Heart left ventricle (tissue), 16 donors: ENCODE results near the gene STIM1. TPM values are rescaled to one million over a fixed set of nuclear protein-coding genes. Genes with fewer than 3 reads are reported as not detected.

Experiments
- ATAC-seq, 4 donors: fragments of 200-7000 bp; cut with Tn5 transposase; one replicate each; pipeline ENCODE4 v1.9.1; 2020 to 2022; ENCODE audit warnings: moderate library complexity in 4 of 4, mild to moderate bottlenecking in 3 of 4, moderate number of reproducible peaks in 1 of 4
- DNase-seq, 5 donors: peaks; one replicate each; pipeline ENCODE4 v3.0.0-alpha.2; 2020
- H3K27ac ChIP-seq, 12 donors: fragments of 200-600 bp; sonication (generic) in 4 of 12; one replicate each; pipeline versions ENCODE4 v1.5.0 to v1.8.0; 2016 to 2022; ENCODE audit warnings: mild to moderate bottlenecking in 2 of 12
- H3K27me3 ChIP-seq, 9 donors: fragments of 200-600 bp; sonication (generic) in 2 of 9; one replicate each; pipeline versions ENCODE4 v1.5.1 to v1.8.0; 2016 to 2022; ENCODE audit warnings: mild to moderate bottlenecking in 3 of 9
- H3K36me3 ChIP-seq, 9 donors: fragments of 200-600 bp; sonication (generic) in 2 of 9; one replicate each; pipeline versions ENCODE4 v1.5.0 to v1.8.0; 2018 to 2022; ENCODE audit warnings: mild to moderate bottlenecking in 2 of 9
- H3K4me1 ChIP-seq, 12 donors: fragments of 200-600 bp; sonication (generic) in 4 of 12; one replicate each; pipeline versions ENCODE4 v1.5.0 to v1.8.0; 2016 to 2022; ENCODE audit warnings: mild to moderate bottlenecking in 3 of 12
- H3K4me3 ChIP-seq, 12 donors: fragments of 200-600 bp; sonication (generic) in 4 of 12; one replicate each; pipeline versions ENCODE4 v1.5.0 to v1.8.0; 2017 to 2022; ENCODE audit warnings: mild to moderate bottlenecking in 9 of 12, moderate library complexity in 4 of 12
- H3K9me3 ChIP-seq, 12 donors: fragments of 200-600 bp; sonication (generic) in 4 of 12; one replicate each; pipeline versions ENCODE4 v1.5.0 to v1.8.0; 2016 to 2022; ENCODE audit warnings: mild to moderate bottlenecking in 1 of 12
- CTCF ChIP-seq, 12 donors: fragments of 200-600 bp; sonication (generic) in 4 of 12; IDR thresholded peaks; one replicate each; pipeline versions ENCODE4 v1.5.0 to v1.8.0; 2018 to 2022; ENCODE audit warnings: antibody characterized with exemption in 12 of 12, mild to moderate bottlenecking in 5 of 12
- POLR2A ChIP-seq, 2 donors: fragments of 450-650 bp; IDR thresholded peaks; one replicate each; pipeline ENCODE4 v1.6.1; 2017; ENCODE audit warnings: antibody characterized with exemption in 2 of 2, mild to moderate bottlenecking in 2 of 2, moderate library complexity in 2 of 2
- WGBS, 4 donors: extraction: QIAGEN DNeasy Blood & Tissue Kit in 2 of 4; methylation state at CpG; one replicate each; pipeline versions ENCODE4 v1.1.5 to v1.1.7; 2013 to 2018; 5-methylcytosine and 5-hydroxymethylcytosine counted together
- intact Hi-C, 10 donors: fragments of 100-400 bp; cut with DNase I; formaldehyde crosslinking; loops; one replicate each; pipeline versions ENCODE4 v1.11.1 to v1.14.2; 2022
- polyA plus RNA-seq, 2 donors: library from polyadenylated mRNA; stranded (reverse); fragments of 200-250 nt; gene quantifications; one replicate each; pipeline ENCODE4 v1.2.3, GENCODE V29; 2013
- total RNA-seq, 9 donors: library from RNA; depleted of rRNA in 2 of 9; stranded (reverse); fragments of >200 nt in 2 of 9; fragmentation: NEBNext Ultra II Directional in 3 of 9; extraction: Animal tissue kit (Norgen Biotek cat#: 25700) in 3 of 9; gene quantifications; one replicate each; pipeline versions ENCODE4 v1.1.0 to v1.2.4, GENCODE V29; 2016 to 2023
- donor health status: ischemic (EF 13 %, LVEDD 7.1; RV severe dilation, severe dysfunction).
- donor health status: healthy with polysubstance abuse.
- donor health status: DM: no; HTN: yes; CAD: no.
- donor health status: DM: no; HTN: no; CAD: no.
- donor health status: ischemic (EF 25% LVEDD 6.9; RV normal size, moderate dysfunction).
- donor health status: ischemic (EF 25% LVEDD 5.7; RV mildly dilated, moderate dysfunction).
- donor health status: healthy.
- donor health status: DM: yes; HTN: yes; CAD: no.
- donor health status: ischemic (EF 35%, LVEDD 5.7; RV mildly dilated, moderate dysfunction).
- donor health status: nonischemic (EF 11% LVEDD 7.7; RV severe dilation, severe dysfunction).
- donor health status: DM: yes; HTN: yes; CAD: no.
- donor health status: PGD.
- donor health status: ischemic (EF 29% LVEDD 5.4; RV normal size, mild dysfunction).
- donor health status: nonischemic (EF 23%, LVEDD 6.1; RV moderate dilation, normal function).

STIM1 gene
- total and polyA plus RNA-seq, 11 donors = 13.2 to 42.9 (median 28.9) TPM

DNA sequence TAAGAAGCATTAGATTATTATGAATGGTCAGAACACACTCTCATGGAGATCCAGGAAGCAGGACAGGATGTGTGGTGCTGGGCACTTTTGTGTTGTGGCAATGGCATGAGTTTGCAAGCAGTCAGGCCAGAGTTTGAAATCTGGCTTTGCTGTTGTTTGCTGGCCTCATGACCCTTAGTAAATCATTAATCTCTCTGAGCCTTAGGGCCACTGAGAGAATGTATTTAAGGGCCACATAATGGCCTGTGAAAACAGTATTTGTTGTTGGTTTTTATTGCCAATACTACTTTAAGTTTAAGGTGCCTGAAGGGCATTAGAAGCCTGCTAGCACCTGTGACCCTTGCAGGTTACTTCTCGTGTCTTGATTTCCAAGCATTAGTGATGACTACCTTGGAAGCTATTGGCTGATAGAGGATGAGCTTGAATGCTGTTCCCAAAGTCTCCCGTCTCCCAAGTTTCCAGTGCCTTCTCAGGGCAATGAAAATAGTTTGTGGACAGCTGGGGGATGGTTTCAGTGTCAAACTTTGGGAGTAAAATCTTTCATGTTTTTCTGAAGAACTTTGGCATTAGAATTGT, 24.6 kb downstream of the STIM1 start:
- TF ChIP-seq CTCF (IDR thresholded peaks at IDR 0.05) (no peak), POLR2A (IDR thresholded peaks at IDR 0.05) (no peak)
- intact Hi-C loops = loop anchor here in 1 of 10 donors (5.0 kb wide), 1 partner anchor 53 kb away; no protein-coding TSS in a partner anchor
- Histone ChIP-seq H3K36me3 (no peaks in the 10 kb centered on the region), H3K9me3 (no peaks in the 10 kb centered on the region), H3K27ac (peak overlapping the region in 9 of 12 donors; percentile 9 to 53 (median 19)), H3K4me3 (no peak overlapping the region), H3K27me3 (no peaks in the 10 kb centered on the region), H3K4me1 (peaks cover 0 to 48% (median 21%) of the 10 kb centered on the region in 12 donors)
- 75 to 87% (median 81%) methylated on average over 2 of the region's 2 CpGs for WGBS, 4 donors
- DNase-seq = no peak
- peak; percentile 20 to 54 (median 34) for ATAC-seq

DNA sequence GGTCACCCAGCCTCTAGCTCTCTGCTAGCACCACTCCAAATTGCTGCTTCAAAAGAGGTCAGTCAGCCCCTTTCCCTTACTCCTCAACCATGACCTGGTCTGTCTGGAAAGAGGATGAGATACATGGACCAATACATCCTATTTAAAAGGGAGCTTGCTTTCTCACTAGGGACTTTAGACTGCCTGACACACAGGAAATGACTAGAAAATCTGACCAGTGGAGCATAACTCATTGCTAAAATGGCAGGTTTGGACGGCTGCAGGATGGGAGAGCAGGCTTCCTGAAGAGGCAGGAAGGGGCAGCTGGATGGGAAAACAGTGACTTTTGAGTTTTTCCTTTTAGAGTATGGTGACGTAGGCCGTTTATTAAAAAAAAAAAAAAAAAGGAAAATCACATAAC, 25.3 kb downstream of the STIM1 start:
- H3K4me3 ChIP-seq = no peak overlapping the region
- TF ChIP-seq CTCF (IDR thresholded peaks at IDR 0.05) = no peak
- TF ChIP-seq POLR2A (IDR thresholded peaks at IDR 0.05) = no peak
- peak overlapping the region in 10 of 12 donors; percentile 9 to 53 (median 18) for H3K27ac ChIP-seq
- no peaks in the 10 kb centered on the region for H3K9me3 ChIP-seq
- WGBS, 4 donors = 44 to 58% (median 51%) methylated on average over 3 of the region's 3 CpGs
- H3K27me3 ChIP-seq = no peaks in the 10 kb centered on the region
- no peaks in the 10 kb centered on the region for H3K36me3 ChIP-seq
- ATAC-seq = peak in 3 of 4 donors; percentile 33 to 61 (median 59)
- intact Hi-C loops = no loop called here
- H3K4me1 ChIP-seq = peaks cover 0 to 50% (median 21%) of the 10 kb centered on the region in 12 donors
- no peak for DNase-seq

GRCh38 chr11:3882655-3883054, 27.2 kb downstream of the STIM1 start:
- ATAC-seq = no peak
- no peak for DNase-seq
- Histone ChIP-seq H3K4me1 (peaks cover 0 to 44% (median 18%) of the 10 kb centered on the region in 12 donors), H3K4me3 (no peak overlapping the region), H3K9me3 (no peaks in the 10 kb centered on the region), H3K27me3 (no peaks in the 10 kb centered on the region), H3K27ac (no peak overlapping the region), H3K36me3 (no peaks in the 10 kb centered on the region)
- intact Hi-C loops = no loop called here
- no peak for TF ChIP-seq POLR2A (IDR thresholded peaks at IDR 0.05)
- TF ChIP-seq CTCF (IDR thresholded peaks at IDR 0.05) = no peak

GRCh38 chr11:3885855-3886254, 30.4 kb downstream of the STIM1 start:
- Histone ChIP-seq H3K9me3 (no peaks in the 10 kb centered on the region), H3K36me3 (no peaks in the 10 kb centered on the region), H3K4me3 (no peak overlapping the region), H3K4me1 (peaks cover 0 to 28% (median 8%) of the 10 kb centered on the region in 12 donors), H3K27me3 (no peaks in the 10 kb centered on the region), H3K27ac (no peak overlapping the region)
- TF ChIP-seq POLR2A (IDR thresholded peaks at IDR 0.05) (no peak), CTCF (IDR thresholded peaks at IDR 0.05) (no peak)
- no peak for ATAC-seq
- WGBS, 4 donors = 74 to 87% (median 84%) methylated on average over 7 of the region's 7 CpGs
- no peak for DNase-seq
- intact Hi-C loops = no loop called here
